ENCODE data around the gene PNKD. TPM values are rescaled to one million over a fixed set of nuclear protein-coding genes. Genes with fewer than 3 reads are reported as not detected.

PNKD gene
- total and polyA plus RNA-seq, 2 experiments from 2014 or later, result 28.2 to 83.3 TPM

DNA sequence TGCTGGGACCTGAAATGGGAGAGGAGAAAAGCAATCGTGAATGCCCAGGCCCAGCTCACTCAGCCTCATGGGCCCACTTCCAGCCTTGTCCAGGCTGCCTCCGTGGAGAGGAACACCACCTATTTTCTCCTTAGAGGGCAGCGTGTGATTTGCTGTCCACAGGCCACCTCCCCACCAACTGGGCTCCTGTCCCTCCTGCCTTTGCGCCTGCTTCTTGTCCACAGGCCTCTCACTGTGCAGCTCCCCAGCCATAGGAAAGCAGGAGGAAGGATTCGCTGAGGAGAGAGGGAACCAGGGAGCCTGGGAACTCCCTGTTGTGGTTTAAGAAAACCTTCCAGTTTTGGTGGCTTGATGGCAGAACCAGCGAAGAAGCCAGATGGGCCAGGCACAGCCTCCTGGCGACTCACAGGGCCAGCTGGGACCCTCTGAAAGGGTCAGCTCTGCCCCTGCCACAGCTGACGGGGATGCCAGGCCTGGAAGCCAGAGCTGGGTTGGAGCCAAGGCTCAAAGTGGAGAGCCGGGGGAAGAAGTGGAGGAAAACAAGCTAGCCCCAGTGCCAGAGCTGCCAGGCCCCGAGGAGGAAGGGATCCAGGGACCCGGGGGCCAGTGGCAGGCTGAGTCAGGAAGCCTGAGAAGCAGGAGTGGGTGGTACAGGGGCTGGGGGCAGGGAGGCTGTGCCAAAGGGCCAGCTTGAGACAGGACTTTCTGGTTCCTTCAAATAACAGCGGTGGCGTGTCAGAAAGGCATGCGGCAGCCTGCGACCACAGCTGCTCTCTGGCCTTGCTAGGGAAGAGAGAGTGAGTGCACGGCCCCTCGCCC, 12.1 kb downstream of the PNKD start:
- peak overlapping the region; percentile 85 for H3K27ac Mint-ChIP-seq
- Histone ChIP-seq H3K4me1 (ENCODE audit: insufficient read depth) (peaks cover 10% of the 10 kb centered on the region), H3F3A (replicated peaks; ENCODE audit: low read depth) (no peaks in the 10 kb centered on the region), H4K20me1 (replicated peaks; ENCODE audit: insufficient read depth) (no peaks in the 10 kb centered on the region), H2AFZ (no peak overlapping the region), H3K9me2 (ENCODE audit: insufficient read depth) (no peaks in the 10 kb centered on the region), H3K4me2 (no peak overlapping the region), H3K4me3 (no peak overlapping the region), H3K36me3 (ENCODE audit: insufficient read depth) (no peaks in the 10 kb centered on the region; the same call in 1 of the 2 replicates), H3K79me2 (replicated peaks; ENCODE audit: insufficient read depth) (no peaks in the 10 kb centered on the region), H3K27ac (ENCODE audit: low read depth) (no peak overlapping the region), H3K27me3 (ENCODE audit: insufficient read depth) (no peaks in the 10 kb centered on the region)
- no peak overlapping the region for H3K4me3 Mint-ChIP-seq
- H3K4me1 Mint-ChIP-seq, result peaks cover 15% of the 10 kb centered on the region; the same call in 2 of the 3 replicates
- H3K27me3 Mint-ChIP-seq (ENCODE audit: insufficient read depth, low read depth, poor library complexity), result peaks cover 14% of the 10 kb centered on the region
- ATAC-seq (no peak), DNase-seq (ENCODE audit: low spot score) (peak; percentile 14)
- peaks cover 5% of the 10 kb centered on the region; the same call in 2 of the 3 replicates for H3K36me3 Mint-ChIP-seq (ENCODE audit: low read depth)
- TF ChIP-seq NANOG (IDR thresholded peaks at IDR 0.05; ENCODE audit: borderline replicate concordance) (no peak), ZNF114 (CRISPR knock-in tag; IDR thresholded peaks at IDR 0.05) (no peak), STAT1 (IDR thresholded peaks at IDR 0.05; ENCODE audit: unreplicated experiment) (no peak), EZH2 (IDR thresholded peaks at IDR 0.05; ENCODE audit: low read depth, unreplicated experiment) (no peak), EZH2phosphoT487 (IDR thresholded peaks at IDR 0.05; ENCODE audit: unreplicated experiment) (no peak), CREB1 (CRISPR knock-in tag; IDR thresholded peaks at IDR 0.05; ENCODE audit: low read depth) (no peak), POLR2AphosphoS5 (IDR thresholded peaks at IDR 0.05; ENCODE audit: low read depth) (no peak), JUNB (IDR thresholded peaks at IDR 0.05; ENCODE audit: unreplicated experiment) (no peak), ZNF331 (CRISPR knock-in tag; IDR thresholded peaks at IDR 0.05; ENCODE audit: low read depth) (no peak)
- TF ChIP-seq, protein P1, sequence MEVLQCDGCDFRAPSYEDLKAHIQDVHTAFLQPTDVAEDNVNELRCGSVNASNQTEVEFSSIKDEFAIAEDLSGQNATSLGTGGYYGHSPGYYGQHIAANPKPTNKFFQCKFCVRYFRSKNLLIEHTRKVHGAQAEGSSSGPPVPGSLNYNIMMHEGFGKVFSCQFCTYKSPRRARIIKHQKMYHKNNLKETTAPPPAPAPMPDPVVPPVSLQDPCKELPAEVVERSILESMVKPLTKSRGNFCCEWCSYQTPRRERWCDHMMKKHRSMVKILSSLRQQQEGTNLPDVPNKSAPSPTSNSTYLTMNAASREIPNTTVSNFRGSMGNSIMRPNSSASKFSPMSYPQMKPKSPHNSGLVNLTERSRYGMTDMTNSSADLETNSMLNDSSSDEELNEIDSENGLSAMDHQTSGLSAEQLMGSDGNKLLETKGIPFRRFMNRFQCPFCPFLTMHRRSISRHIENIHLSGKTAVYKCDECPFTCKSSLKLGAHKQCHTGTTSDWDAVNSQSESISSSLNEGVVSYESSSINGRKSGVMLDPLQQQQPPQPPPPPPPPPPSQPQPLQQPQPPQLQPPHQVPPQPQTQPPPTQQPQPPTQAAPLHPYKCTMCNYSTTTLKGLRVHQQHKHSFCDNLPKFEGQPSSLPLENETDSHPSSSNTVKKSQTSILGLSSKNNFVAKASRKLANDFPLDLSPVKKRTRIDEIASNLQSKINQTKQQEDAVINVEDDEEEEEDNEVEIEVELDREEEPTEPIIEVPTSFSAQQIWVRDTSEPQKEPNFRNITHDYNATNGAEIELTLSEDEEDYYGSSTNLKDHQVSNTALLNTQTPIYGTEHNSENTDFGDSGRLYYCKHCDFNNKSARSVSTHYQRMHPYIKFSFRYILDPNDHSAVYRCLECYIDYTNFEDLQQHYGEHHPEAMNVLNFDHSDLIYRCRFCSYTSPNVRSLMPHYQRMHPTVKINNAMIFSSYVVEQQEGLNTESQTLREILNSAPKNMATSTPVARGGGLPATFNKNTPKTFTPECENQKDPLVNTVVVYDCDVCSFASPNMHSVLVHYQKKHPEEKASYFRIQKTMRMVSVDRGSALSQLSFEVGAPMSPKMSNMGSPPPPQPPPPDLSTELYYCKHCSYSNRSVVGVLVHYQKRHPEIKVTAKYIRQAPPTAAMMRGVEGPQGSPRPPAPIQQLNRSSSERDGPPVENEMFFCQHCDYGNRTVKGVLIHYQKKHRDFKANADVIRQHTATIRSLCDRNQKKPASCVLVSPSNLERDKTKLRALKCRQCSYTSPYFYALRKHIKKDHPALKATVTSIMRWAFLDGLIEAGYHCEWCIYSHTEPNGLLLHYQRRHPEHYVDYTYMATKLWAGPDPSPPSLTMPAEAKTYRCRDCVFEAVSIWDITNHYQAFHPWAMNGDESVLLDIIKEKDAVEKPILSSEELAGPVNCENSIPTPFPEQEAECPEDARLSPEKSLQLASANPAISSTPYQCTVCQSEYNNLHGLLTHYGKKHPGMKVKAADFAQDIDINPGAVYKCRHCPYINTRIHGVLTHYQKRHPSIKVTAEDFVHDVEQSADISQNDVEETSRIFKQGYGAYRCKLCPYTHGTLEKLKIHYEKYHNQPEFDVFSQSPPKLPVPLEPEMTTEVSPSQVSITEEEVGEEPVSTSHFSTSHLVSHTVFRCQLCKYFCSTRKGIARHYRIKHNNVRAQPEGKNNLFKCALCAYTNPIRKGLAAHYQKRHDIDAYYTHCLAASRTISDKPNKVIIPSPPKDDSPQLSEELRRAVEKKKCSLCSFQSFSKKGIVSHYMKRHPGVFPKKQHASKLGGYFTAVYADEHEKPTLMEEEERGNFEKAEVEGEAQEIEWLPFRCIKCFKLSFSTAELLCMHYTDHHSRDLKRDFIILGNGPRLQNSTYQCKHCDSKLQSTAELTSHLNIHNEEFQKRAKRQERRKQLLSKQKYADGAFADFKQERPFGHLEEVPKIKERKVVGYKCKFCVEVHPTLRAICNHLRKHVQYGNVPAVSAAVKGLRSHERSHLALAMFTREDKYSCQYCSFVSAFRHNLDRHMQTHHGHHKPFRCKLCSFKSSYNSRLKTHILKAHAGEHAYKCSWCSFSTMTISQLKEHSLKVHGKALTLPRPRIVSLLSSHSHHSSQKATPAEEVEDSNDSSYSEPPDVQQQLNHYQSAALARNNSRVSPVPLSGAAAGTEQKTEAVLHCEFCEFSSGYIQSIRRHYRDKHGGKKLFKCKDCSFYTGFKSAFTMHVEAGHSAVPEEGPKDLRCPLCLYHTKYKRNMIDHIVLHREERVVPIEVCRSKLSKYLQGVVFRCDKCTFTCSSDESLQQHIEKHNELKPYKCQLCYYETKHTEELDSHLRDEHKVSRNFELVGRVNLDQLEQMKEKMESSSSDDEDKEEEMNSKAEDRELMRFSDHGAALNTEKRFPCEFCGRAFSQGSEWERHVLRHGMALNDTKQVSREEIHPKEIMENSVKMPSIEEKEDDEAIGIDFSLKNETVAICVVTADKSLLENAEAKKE (CRISPR knock-in tag; IDR thresholded peaks at IDR 0.05), result no peak
- TF ChIP-seq, protein P2, sequence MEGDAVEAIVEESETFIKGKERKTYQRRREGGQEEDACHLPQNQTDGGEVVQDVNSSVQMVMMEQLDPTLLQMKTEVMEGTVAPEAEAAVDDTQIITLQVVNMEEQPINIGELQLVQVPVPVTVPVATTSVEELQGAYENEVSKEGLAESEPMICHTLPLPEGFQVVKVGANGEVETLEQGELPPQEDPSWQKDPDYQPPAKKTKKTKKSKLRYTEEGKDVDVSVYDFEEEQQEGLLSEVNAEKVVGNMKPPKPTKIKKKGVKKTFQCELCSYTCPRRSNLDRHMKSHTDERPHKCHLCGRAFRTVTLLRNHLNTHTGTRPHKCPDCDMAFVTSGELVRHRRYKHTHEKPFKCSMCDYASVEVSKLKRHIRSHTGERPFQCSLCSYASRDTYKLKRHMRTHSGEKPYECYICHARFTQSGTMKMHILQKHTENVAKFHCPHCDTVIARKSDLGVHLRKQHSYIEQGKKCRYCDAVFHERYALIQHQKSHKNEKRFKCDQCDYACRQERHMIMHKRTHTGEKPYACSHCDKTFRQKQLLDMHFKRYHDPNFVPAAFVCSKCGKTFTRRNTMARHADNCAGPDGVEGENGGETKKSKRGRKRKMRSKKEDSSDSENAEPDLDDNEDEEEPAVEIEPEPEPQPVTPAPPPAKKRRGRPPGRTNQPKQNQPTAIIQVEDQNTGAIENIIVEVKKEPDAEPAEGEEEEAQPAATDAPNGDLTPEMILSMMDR (conservative IDR thresholded peaks at IDR 0.05; ENCODE audit: low read depth in 2 of 2), result no peak
- TF ChIP-seq, protein P3, sequence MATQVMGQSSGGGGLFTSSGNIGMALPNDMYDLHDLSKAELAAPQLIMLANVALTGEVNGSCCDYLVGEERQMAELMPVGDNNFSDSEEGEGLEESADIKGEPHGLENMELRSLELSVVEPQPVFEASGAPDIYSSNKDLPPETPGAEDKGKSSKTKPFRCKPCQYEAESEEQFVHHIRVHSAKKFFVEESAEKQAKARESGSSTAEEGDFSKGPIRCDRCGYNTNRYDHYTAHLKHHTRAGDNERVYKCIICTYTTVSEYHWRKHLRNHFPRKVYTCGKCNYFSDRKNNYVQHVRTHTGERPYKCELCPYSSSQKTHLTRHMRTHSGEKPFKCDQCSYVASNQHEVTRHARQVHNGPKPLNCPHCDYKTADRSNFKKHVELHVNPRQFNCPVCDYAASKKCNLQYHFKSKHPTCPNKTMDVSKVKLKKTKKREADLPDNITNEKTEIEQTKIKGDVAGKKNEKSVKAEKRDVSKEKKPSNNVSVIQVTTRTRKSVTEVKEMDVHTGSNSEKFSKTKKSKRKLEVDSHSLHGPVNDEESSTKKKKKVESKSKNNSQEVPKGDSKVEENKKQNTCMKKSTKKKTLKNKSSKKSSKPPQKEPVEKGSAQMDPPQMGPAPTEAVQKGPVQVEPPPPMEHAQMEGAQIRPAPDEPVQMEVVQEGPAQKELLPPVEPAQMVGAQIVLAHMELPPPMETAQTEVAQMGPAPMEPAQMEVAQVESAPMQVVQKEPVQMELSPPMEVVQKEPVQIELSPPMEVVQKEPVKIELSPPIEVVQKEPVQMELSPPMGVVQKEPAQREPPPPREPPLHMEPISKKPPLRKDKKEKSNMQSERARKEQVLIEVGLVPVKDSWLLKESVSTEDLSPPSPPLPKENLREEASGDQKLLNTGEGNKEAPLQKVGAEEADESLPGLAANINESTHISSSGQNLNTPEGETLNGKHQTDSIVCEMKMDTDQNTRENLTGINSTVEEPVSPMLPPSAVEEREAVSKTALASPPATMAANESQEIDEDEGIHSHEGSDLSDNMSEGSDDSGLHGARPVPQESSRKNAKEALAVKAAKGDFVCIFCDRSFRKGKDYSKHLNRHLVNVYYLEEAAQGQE (IDR thresholded peaks at IDR 0.05; ENCODE audit: unreplicated experiment), result no peak
- TF ChIP-seq, protein P4, sequence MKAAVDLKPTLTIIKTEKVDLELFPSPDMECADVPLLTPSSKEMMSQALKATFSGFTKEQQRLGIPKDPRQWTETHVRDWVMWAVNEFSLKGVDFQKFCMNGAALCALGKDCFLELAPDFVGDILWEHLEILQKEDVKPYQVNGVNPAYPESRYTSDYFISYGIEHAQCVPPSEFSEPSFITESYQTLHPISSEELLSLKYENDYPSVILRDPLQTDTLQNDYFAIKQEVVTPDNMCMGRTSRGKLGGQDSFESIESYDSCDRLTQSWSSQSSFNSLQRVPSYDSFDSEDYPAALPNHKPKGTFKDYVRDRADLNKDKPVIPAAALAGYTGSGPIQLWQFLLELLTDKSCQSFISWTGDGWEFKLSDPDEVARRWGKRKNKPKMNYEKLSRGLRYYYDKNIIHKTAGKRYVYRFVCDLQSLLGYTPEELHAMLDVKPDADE (IDR thresholded peaks at IDR 0.05), result no peak
- H3K9me3 Mint-ChIP-seq, result no peaks in the 10 kb centered on the region
